Activated CD4-positive, CD25-positive, alpha-beta regulatory T cell (primary cell): ENCODE results near the gene RASSF8.
"Not testable (repeated sequence)": the region's sequence is repeated elsewhere in the genome, so short reads cannot be mapped to it uniquely, and the experiment has no call there.

Source experiments
- DNase-seq, 4 experiments: peaks; one replicate each; lab custom pipeline; 2025; lab: John Stamatoyannopoulos, UW

Gene RASSF8

GRCh38 chr12:26030371-26030770, 71.9 kb downstream of the RASSF8 start:
- no peak for DNase-seq

- no peak for DNase-seq
Observed at GRCh38 chr12:26031318-26031717, 72.8 kb downstream of the RASSF8 start.

- DNase-seq, result no peak
Observed at GRCh38 chr12:26031827-26032226, 73.3 kb downstream of the RASSF8 start.

- DNase-seq, result no peak
Observed at GRCh38 chr12:26032290-26032689, 73.8 kb downstream of the RASSF8 start.

- DNase-seq, result no peak
Observed at GRCh38 chr12:26032719-26033241, 74.3 kb downstream of the RASSF8 start.

- DNase-seq, result no peak
Observed at GRCh38 chr12:26034371-26035142, 76.1 kb downstream of the RASSF8 start.

- DNase-seq, result no peak
Observed at GRCh38 chr12:26036877-26037276, 78.4 kb downstream of the RASSF8 start.

- DNase-seq, result no peak
Observed at GRCh38 chr12:26037615-26038220, 79.2 kb downstream of the RASSF8 start.

GRCh38 chr12:26042645-26043044, 84.2 kb downstream of the RASSF8 start:
- DNase-seq, result no peak

GRCh38 chr12:26043135-26044006, 84.9 kb downstream of the RASSF8 start:
- DNase-seq, result no peak

- DNase-seq, result no peak
Observed at GRCh38 chr12:26044007-26044394, 85.5 kb downstream of the RASSF8 start.

GRCh38 chr12:26044592-26044991, 86.1 kb downstream of the RASSF8 start:
- no peak for DNase-seq

GRCh38 chr12:26046203-26046602, 87.7 kb downstream of the RASSF8 start:
- DNase-seq, result no peak

GRCh38 chr12:26046906-26047305, 88.4 kb downstream of the RASSF8 start:
- no peak for DNase-seq

- DNase-seq, result no peak
Observed at GRCh38 chr12:26047401-26048226, 89.1 kb downstream of the RASSF8 start.

GRCh38 chr12:26052652-26053051, 94.2 kb downstream of the RASSF8 start:
- DNase-seq, result no peak

- DNase-seq, result no peak
Observed at GRCh38 chr12:26054383-26054782, 95.9 kb downstream of the RASSF8 start.

GRCh38 chr12:26055087-26055486, 96.6 kb downstream of the RASSF8 start:
- DNase-seq, result no peak

- no peak for DNase-seq
Observed at GRCh38 chr12:26056335-26056734, 97.9 kb downstream of the RASSF8 start.

- DNase-seq, result not testable (repeated sequence)
Observed at GRCh38 chr12:26057271-26057670, 98.8 kb downstream of the RASSF8 start.

- no peak for DNase-seq
Observed at GRCh38 chr12:26058308-26058707, 99.8 kb downstream of the RASSF8 start.

GRCh38 chr12:26058818-26059217, 100.3 kb downstream of the RASSF8 start:
- no peak for DNase-seq
